ENCODE results near the gene DENND1C. TPM values are rescaled to one million over a fixed set of nuclear protein-coding genes. Genes with fewer than 3 reads are reported as not detected.
"Not testable (repeated sequence)": the region's sequence is repeated elsewhere in the genome, so short reads cannot be mapped to it uniquely, and the experiment has no call there.

Gene DENND1C
- total and polyA plus RNA-seq, 2 donors (not counting 1 experiment from before 2014, with no cell fraction given), result not detected

GRCh38 chr19:6429419-6430221 lies 52.0 kb downstream of the DENND1C start:
- TF ChIP-seq EZH2 (IDR thresholded peaks at IDR 0.05; ENCODE audit: low read length, missing control alignments) (no peak), CTCF (conservative IDR thresholded peaks at IDR 0.05 in 1 of 2, IDR thresholded peaks at IDR 0.05 in 1 of 2; ENCODE audit: low read depth in 1 of 2, low read length in 2 of 2) (no peak)
- no peaks in the 10 kb centered on the region for H4K20me1 ChIP-seq (ENCODE audit: control insufficient read depth, extremely low read depth, insufficient read depth, low read length)
- no peaks in the 10 kb centered on the region for H3K9me3 ChIP-seq (ENCODE audit: control insufficient read depth, insufficient read depth, low read depth, low read length)
- H3K4me1 ChIP-seq (ENCODE audit: control insufficient read depth, extremely low read depth, insufficient read depth, low read length), result no peaks in the 10 kb centered on the region
- H2AFZ ChIP-seq (ENCODE audit: low read length), result no peak overlapping the region
- no peak overlapping the region for H3K27ac ChIP-seq (ENCODE audit: insufficient read depth, low read length)
- H3K36me3 ChIP-seq (ENCODE audit: control insufficient read depth, insufficient read depth, low read length), result no peaks in the 10 kb centered on the region
- no peak for DNase-seq (ENCODE audit: low read depth in 2 of 2)
- peaks cover 3% of the 10 kb centered on the region for H3K27me3 ChIP-seq (ENCODE audit: control insufficient read depth, insufficient read depth, low read length)
- H3K9ac ChIP-seq (ENCODE audit: insufficient read depth, low read length), result no peak overlapping the region
- no peak overlapping the region for H3K4me3 ChIP-seq (replicated peaks in 1 of 4; ENCODE audit: control extremely low read depth in 1 of 4, insufficient read depth in 1 of 4, low read depth in 3 of 4, low read length in 4 of 4)
- H3K4me2 ChIP-seq (ENCODE audit: extremely low read depth, insufficient read depth, low read length), result no peak overlapping the region
- no peaks in the 10 kb centered on the region for H3K79me2 ChIP-seq (ENCODE audit: control insufficient read depth, insufficient read depth, low read length)

GRCh38 chr19:6428692-6429418 lies 52.7 kb downstream of the DENND1C start:
- H4K20me1 ChIP-seq (ENCODE audit: control insufficient read depth, extremely low read depth, insufficient read depth, low read length); H3K27me3 ChIP-seq (ENCODE audit: control insufficient read depth, insufficient read depth, low read length); H2AFZ ChIP-seq (ENCODE audit: low read length); H3K36me3 ChIP-seq (ENCODE audit: control insufficient read depth, insufficient read depth, low read length); H3K79me2 ChIP-seq (ENCODE audit: control insufficient read depth, insufficient read depth, low read length); DNase-seq (ENCODE audit: low read depth in 2 of 2); H3K4me1 ChIP-seq (ENCODE audit: control insufficient read depth, extremely low read depth, insufficient read depth, low read length); H3K4me3 ChIP-seq (replicated peaks in 1 of 4; ENCODE audit: control extremely low read depth in 1 of 4, insufficient read depth in 1 of 4, low read depth in 3 of 4, low read length in 4 of 4); H3K27ac ChIP-seq (ENCODE audit: insufficient read depth, low read length); H3K9ac ChIP-seq (ENCODE audit: insufficient read depth, low read length); H3K9me3 ChIP-seq (ENCODE audit: control insufficient read depth, insufficient read depth, low read depth, low read length); H3K4me2 ChIP-seq (ENCODE audit: extremely low read depth, insufficient read depth, low read length): not testable (repeated sequence)

- no peak for DNase-seq (ENCODE audit: low read depth in 2 of 2)
These were observed 54.5 kb downstream of the DENND1C start for GRCh38 chr19:6427131-6427530.

More at GRCh38 chr19:6427131-6427530, 54.5 kb downstream of the DENND1C start:
- Histone ChIP-seq H3K4me1 (ENCODE audit: control insufficient read depth, extremely low read depth, insufficient read depth, low read length) (peaks cover 4% of the 10 kb centered on the region), H3K36me3 (ENCODE audit: control insufficient read depth, insufficient read depth, low read length) (peaks cover under 1% of the 10 kb centered on the region), H3K27me3 (ENCODE audit: control insufficient read depth, insufficient read depth, low read length) (peaks cover 3% of the 10 kb centered on the region), H3K27ac (ENCODE audit: insufficient read depth, low read length) (no peak overlapping the region), H3K79me2 (ENCODE audit: control insufficient read depth, insufficient read depth, low read length) (peaks cover 20% of the 10 kb centered on the region), H3K9me3 (ENCODE audit: control insufficient read depth, insufficient read depth, low read depth, low read length) (no peaks in the 10 kb centered on the region), H3K9ac (ENCODE audit: insufficient read depth, low read length) (no peak overlapping the region), H4K20me1 (ENCODE audit: control insufficient read depth, extremely low read depth, insufficient read depth, low read length) (peaks cover 3% of the 10 kb centered on the region), H3K4me3 (replicated peaks in 1 of 4; ENCODE audit: control extremely low read depth in 1 of 4, insufficient read depth in 1 of 4, low read depth in 3 of 4, low read length in 4 of 4) (no peak overlapping the region), H3K4me2 (ENCODE audit: extremely low read depth, insufficient read depth, low read length) (no peak overlapping the region), H2AFZ (ENCODE audit: low read length) (no peak overlapping the region)
- no peak for TF ChIP-seq EZH2 (IDR thresholded peaks at IDR 0.05; ENCODE audit: low read length, missing control alignments)
- TF ChIP-seq CTCF (conservative IDR thresholded peaks at IDR 0.05 in 1 of 2, IDR thresholded peaks at IDR 0.05 in 1 of 2; ENCODE audit: low read depth in 1 of 2, low read length in 2 of 2), result no peak
